ENCODE results near the gene ACSBG1. TPM values are rescaled to one million over a fixed set of nuclear protein-coding genes. Genes with fewer than 3 reads are reported as not detected.

Gene ACSBG1
- total RNA-seq, 2 donors from 2014 or later: 0.27 to 1.2 TPM

- 91 to 92% methylated on average over 4 of the region's 4 CpGs for WGBS, 2 experiments (ENCODE audit: insufficient coverage in 1 of 2, insufficient read length in 1 of 2)
- no peaks in the 10 kb centered on the region for H3K9me3 Mint-ChIP-seq
- DNase-seq: no peak
- Histone ChIP-seq H3K27ac (ENCODE audit: low read depth, low read length) (no peak overlapping the region), H3K9me3 (ENCODE audit: control insufficient read depth, low read length) (no peaks in the 10 kb centered on the region), H3K9ac (ENCODE audit: extremely low read depth, low read length, poor library complexity, severe bottlenecking) (no peak overlapping the region), H3K4me3 (ENCODE audit: low read length) (no peak overlapping the region), H3K4me1 (ENCODE audit: control insufficient read depth, insufficient read depth, low read length) (no peaks in the 10 kb centered on the region), H3K27me3 (ENCODE audit: control insufficient read depth, insufficient read depth, low read length, poor library complexity, severe bottlenecking) (no peaks in the 10 kb centered on the region), H3K36me3 (ENCODE audit: control insufficient read depth, insufficient read depth, low read length) (no peaks in the 10 kb centered on the region)
- no peaks in the 10 kb centered on the region for H3K27me3 Mint-ChIP-seq (ENCODE audit: insufficient read depth)
- peaks cover 13% of the 10 kb centered on the region for H3K4me1 Mint-ChIP-seq
- H3K4me3 Mint-ChIP-seq: no peak overlapping the region
- H3K27ac Mint-ChIP-seq: no peak overlapping the region
- no peak for TF ChIP-seq CTCF (conservative IDR thresholded peaks at IDR 0.05)
- peaks cover 2% of the 10 kb centered on the region for H3K36me3 Mint-ChIP-seq (ENCODE audit: low read depth)
Observed at GRCh38 chr15:78146425-78147154, 87.8 kb downstream of the ACSBG1 start.

GRCh38 chr15:78142332-78142731 lies 92.0 kb downstream of the ACSBG1 start:
- H3K9me3 Mint-ChIP-seq: no peaks in the 10 kb centered on the region

GRCh38 chr15:78140292-78140691 lies 94.1 kb downstream of the ACSBG1 start:
- no peaks in the 10 kb centered on the region for H3K9me3 ChIP-seq (ENCODE audit: control insufficient read depth, low read length)
- TF ChIP-seq CTCF (conservative IDR thresholded peaks at IDR 0.05): peak; percentile 34
- Mint-ChIP-seq H3K9me3 (no peaks in the 10 kb centered on the region), H3K4me1 (peaks cover 24% of the 10 kb centered on the region), H3K27ac (no peak overlapping the region), H3K4me3 (no peak overlapping the region), H3K36me3 (ENCODE audit: low read depth) (no peaks in the 10 kb centered on the region), H3K27me3 (ENCODE audit: insufficient read depth) (no peaks in the 10 kb centered on the region)
- H3K27ac ChIP-seq (ENCODE audit: low read depth, low read length): no peak overlapping the region
- no peak overlapping the region for H3K4me3 ChIP-seq (ENCODE audit: low read length)
- H3K36me3 ChIP-seq (ENCODE audit: control insufficient read depth, insufficient read depth, low read length): no peaks in the 10 kb centered on the region
- no peak overlapping the region for H3K9ac ChIP-seq (ENCODE audit: extremely low read depth, low read length, poor library complexity, severe bottlenecking)
- no peaks in the 10 kb centered on the region for H3K27me3 ChIP-seq (ENCODE audit: control insufficient read depth, insufficient read depth, low read length, poor library complexity, severe bottlenecking)
- H3K4me1 ChIP-seq (ENCODE audit: control insufficient read depth, insufficient read depth, low read length): peaks cover 4% of the 10 kb centered on the region
- DNase-seq: no peak

More at GRCh38 chr15:78142332-78142731, 92.0 kb downstream of the ACSBG1 start:
- no peak for DNase-seq
- Histone ChIP-seq H3K9me3 (ENCODE audit: control insufficient read depth, low read length) (no peaks in the 10 kb centered on the region), H3K27me3 (ENCODE audit: control insufficient read depth, insufficient read depth, low read length, poor library complexity, severe bottlenecking) (no peaks in the 10 kb centered on the region), H3K27ac (ENCODE audit: low read depth, low read length) (no peak overlapping the region), H3K4me3 (ENCODE audit: low read length) (no peak overlapping the region), H3K4me1 (ENCODE audit: control insufficient read depth, insufficient read depth, low read length) (peaks cover 4% of the 10 kb centered on the region), H3K36me3 (ENCODE audit: control insufficient read depth, insufficient read depth, low read length) (no peaks in the 10 kb centered on the region), H3K9ac (ENCODE audit: extremely low read depth, low read length, poor library complexity, severe bottlenecking) (no peak overlapping the region)
- H3K27ac Mint-ChIP-seq: no peak overlapping the region
- TF ChIP-seq CTCF (conservative IDR thresholded peaks at IDR 0.05): no peak
- H3K36me3 Mint-ChIP-seq (ENCODE audit: low read depth): no peaks in the 10 kb centered on the region
- H3K27me3 Mint-ChIP-seq (ENCODE audit: insufficient read depth): no peaks in the 10 kb centered on the region
- H3K4me1 Mint-ChIP-seq: peaks cover 10% of the 10 kb centered on the region
- H3K4me3 Mint-ChIP-seq: no peak overlapping the region
- WGBS, 2 experiments (ENCODE audit: insufficient coverage in 1 of 2, insufficient read length in 1 of 2): 82 to 92% methylated on average over 1 to 3 of the region's 3 CpGs

All from endodermal cell (in vitro differentiated cells).